Activated T-cell treated with anti-CD3 and anti-CD28 coated beads for 24 hours (primary cell): ENCODE measurements around the gene TSHZ1.
"Not testable (repeated sequence)": the region's sequence is repeated elsewhere in the genome, so short reads cannot be mapped to it uniquely, and the experiment has no call there.

Experiments
- DNase-seq: peaks from one replicate; pipeline ENCODE4 v3.0.0-alpha.2; 2020; ENCODE audit warnings: low read depth

Gene TSHZ1

GRCh38 chr18:75179819-75180600 lies 30.6 kb upstream of the TSHZ1 start:
- no peak for DNase-seq

GRCh38 chr18:75183524-75183923 lies 27.1 kb upstream of the TSHZ1 start:
- DNase-seq, result no peak

GRCh38 chr18:75183973-75184493 lies 26.6 kb upstream of the TSHZ1 start:
- no peak for DNase-seq

GRCh38 chr18:75185460-75185859 lies 25.1 kb upstream of the TSHZ1 start:
- DNase-seq, result no peak

GRCh38 chr18:75187702-75188101 lies 22.9 kb upstream of the TSHZ1 start:
- not testable (repeated sequence) for DNase-seq

GRCh38 chr18:75189696-75190095 lies 20.9 kb upstream of the TSHZ1 start:
- no peak for DNase-seq

GRCh38 chr18:75192899-75193298 lies 17.7 kb upstream of the TSHZ1 start:
- DNase-seq, result no peak

- DNase-seq, result no peak
Measured at GRCh38 chr18:75198036-75198435, 12.6 kb upstream of the TSHZ1 start.

- no peak for DNase-seq
Measured at GRCh38 chr18:75199327-75199726, 11.3 kb upstream of the TSHZ1 start.

GRCh38 chr18:75200071-75200470 lies 10.5 kb upstream of the TSHZ1 start:
- no peak for DNase-seq

- DNase-seq, result no peak
Measured at GRCh38 chr18:75200605-75201280, 9.9 kb upstream of the TSHZ1 start.

- DNase-seq, result no peak
Measured at GRCh38 chr18:75201282-75202270, 9.0 kb upstream of the TSHZ1 start.

- no peak for DNase-seq
Measured at GRCh38 chr18:75202696-75203365, 7.8 kb upstream of the TSHZ1 start.

GRCh38 chr18:75203416-75204268 lies 7.0 kb upstream of the TSHZ1 start:
- DNase-seq, result no peak

- no peak for DNase-seq
Measured at GRCh38 chr18:75204269-75204731, 6.3 kb upstream of the TSHZ1 start.

- no peak for DNase-seq
Measured at GRCh38 chr18:75204732-75205513, 5.7 kb upstream of the TSHZ1 start.

GRCh38 chr18:75205514-75206132 lies 5.0 kb upstream of the TSHZ1 start:
- no peak for DNase-seq

GRCh38 chr18:75206452-75207309 lies 3.9 kb upstream of the TSHZ1 start:
- DNase-seq, result no peak
